HepG2 (cell line): ENCODE data around the gene APC2. TPM values are rescaled to one million over a fixed set of nuclear protein-coding genes. Genes with fewer than 3 reads are reported as not detected.

ENCODE experiments used
- ATAC-seq: fragments of 200-7000 bp; cut with Tn5 transposase; 3 replicates; pipeline ENCODE4 v1.9.1; 2020; ENCODE audit warnings: mild to moderate bottlenecking, moderate library complexity
- BruUV-seq: library from RNA; stranded (reverse); fragments of 400-500 nt; replicated peaks from 2 replicates; lab custom pipeline; 2021; lab: Mats Ljungman, UMichigan
- CTCF ChIA-PET: fragments of 300-600 bp; formaldehyde crosslinking; extraction: SDS; loops from one replicate; lab custom pipeline; 2021; ENCODE audit warnings: low total read pairs, inconsistent platforms, low intra/inter-chr PET ratio; lab: Yijun Ruan, JAX
- POLR2A ChIA-PET: fragments of 350-600 bp; sonication (Branson Sonifier 250); formaldehyde crosslinking; loops from one replicate; lab custom pipeline; 2020; ENCODE audit warnings: antibody characterized with exemption, inconsistent platforms; lab: Yijun Ruan, JAX
- DNase-seq: peaks from one replicate; pipeline ENCODE4 v3.0.0-alpha.2; 2015; ENCODE audit warnings: low spot score
- FAIRE-seq: peaks from 3 replicates; lab custom pipeline; 2011; peaks lifted over from hg19 to GRCh38; lab: Jason Lieb, UNC
- H2AFZ ChIP-seq: one replicate; pipeline ENCODE4 v1.6.1; 2011; ENCODE audit warnings: low read length, inconsistent platforms
- H3K27ac ChIP-seq: fragments of 300-600 bp; 3 replicates; pipeline ENCODE4 v1.8.0; 2011; ENCODE audit warnings: mixed run types, mild to moderate bottlenecking, mixed read lengths, low read length, inconsistent platforms; ENCODE audit not compliant: insufficient read depth; ENCODE audit errors: extremely low read length
- H3K27me3 ChIP-seq, 2 experiments: fragments of 200-600 bp in 1 of 2; 2 replicates in 1 of 2; 3 replicates in 1 of 2; pipeline versions ENCODE4 v1.6.0 to v1.8.0; 2011; ENCODE audit warnings: low read length in 2 of 2, mild to moderate bottlenecking in 2 of 2, moderate library complexity in 2 of 2, inconsistent platforms in 1 of 2; ENCODE audit not compliant: insufficient read depth in 2 of 2, control insufficient read depth in 1 of 2
- H3K36me3 ChIP-seq, 2 experiments: fragments of 200-600 bp in 1 of 2; replicated peaks in 1 of 2; 2 replicates in 1 of 2; 3 replicates in 1 of 2; pipeline versions ENCODE4 v1.5.1 to v1.8.0; 2011; ENCODE audit warnings: low read length in 2 of 2, inconsistent platforms in 1 of 2; ENCODE audit not compliant: insufficient read depth in 2 of 2, control insufficient read depth in 1 of 2
- H3K4me1 ChIP-seq: 2 replicates; pipeline ENCODE4 v1.5.1; 2012; ENCODE audit warnings: low read length, inconsistent platforms; ENCODE audit not compliant: insufficient read depth
- H3K4me2 ChIP-seq: 2 replicates; pipeline ENCODE4 v1.6.0; 2011; ENCODE audit warnings: low read depth, low read length, inconsistent platforms
- H3K4me3 ChIP-seq, 3 experiments: fragments of 200-600 bp in 1 of 3; sonication (generic), shearing (Covaris generic) in 1 of 3; replicated peaks in 1 of 3; 2 replicates each; pipeline ENCODE4 v1.5.1; 2011 to 2016; ENCODE audit warnings: low read length in 3 of 3, inconsistent platforms in 2 of 3, low read depth in 2 of 3, mild to moderate bottlenecking in 2 of 3, control low read depth in 1 of 3, mixed read lengths in 1 of 3; ENCODE audit not compliant: insufficient read depth in 1 of 3
- H3K79me2 ChIP-seq: one replicate; pipeline ENCODE4 v1.6.1; 2011; ENCODE audit warnings: low read length, inconsistent platforms; ENCODE audit not compliant: insufficient read depth
- H3K9ac ChIP-seq: 2 replicates; pipeline ENCODE4 v1.6.0; 2011; ENCODE audit warnings: mild to moderate bottlenecking, low read depth, low read length, inconsistent platforms; ENCODE audit not compliant: insufficient read depth
- H3K9me3 ChIP-seq: 2 replicates; pipeline ENCODE4 v1.5.1; 2012; ENCODE audit warnings: mild to moderate bottlenecking, low read length
- H4K20me1 ChIP-seq: 2 replicates; pipeline ENCODE4 v1.6.0; 2011; ENCODE audit warnings: inconsistent platforms, mild to moderate bottlenecking, low read length, moderate library complexity; ENCODE audit not compliant: insufficient read depth
- KDM4B ChIP-seq: sonication (generic); formaldehyde crosslinking; IDR thresholded peaks from 2 replicates; pipeline ENCODE4 v1.4.0; 2020; ENCODE audit warnings: missing genetic modification reagents
- PHF5A ChIP-seq: IDR thresholded peaks from one replicate; pipeline ENCODE4 v1.6.1; 2018; ENCODE audit warnings: low read depth, missing genetic modification reagents; ENCODE audit not compliant: unreplicated experiment
- ZFP90 ChIP-seq: sonication (generic); formaldehyde crosslinking; IDR thresholded peaks from 2 replicates; pipeline ENCODE4 v1.8.0; 2022; ENCODE audit warnings: missing genetic modification reagents, mild to moderate bottlenecking, inconsistent platforms, borderline replicate concordance
- ZMAT3 ChIP-seq: sonication (generic); formaldehyde crosslinking; conservative IDR thresholded peaks from 2 replicates; pipeline ENCODE4 v1.7.0; 2021; ENCODE audit warnings: missing genetic modification reagents
- ZNF543 ChIP-seq: sonication (generic); formaldehyde crosslinking; IDR thresholded peaks from 2 replicates; pipeline ENCODE4 v1.4.0; 2020; ENCODE audit warnings: mild to moderate bottlenecking, missing genetic modification reagents
- WGBS: methylation state at CpG from one replicate; pipeline ENCODE4 v1.1.6; 2017; ENCODE audit warnings: low lambda C conversion rate; 5-methylcytosine and 5-hydroxymethylcytosine counted together
- in situ Hi-C: cut with HindIII; loops from 2 replicates; pipeline ENCODE4 v1.10.0; 2017; ENCODE audit warnings: low pct_unique_long_range_greater_than_20kb; ENCODE audit not compliant: extremely low pct_ligation_motif_present
- intact Hi-C: fragments of 100-400 bp; cut with micrococcal nuclease; formaldehyde crosslinking; loops from one replicate; pipeline ENCODE4 v1.10.0; 2022; ENCODE audit not compliant: unreplicated experiment
- polyA plus RNA-seq, 8 experiments: library from polyadenylated mRNA; depleted of rRNA in 3 of 8; stranded (reverse) in 7 of 8; unstranded in 1 of 8; fragments of >200 nt; fragmentation: Illumina TruSeq in 4 of 8; extraction: Trizol in 4 of 8; gene quantifications; 2 replicates each; pipeline versions ENCODE4 v1.2.1 to v1.2.3, GENCODE V29; 2011 to 2016; ENCODE audit warnings: low read depth in 4 of 8, missing spikeins in 1 of 8, mixed read lengths in 1 of 8; ENCODE audit not compliant: insufficient read depth in 1 of 8
- total RNA-seq, 5 experiments: library from RNA; depleted of rRNA; stranded (reverse); fragments of >200 nt; fragmentation: Illumina TruSeq; extraction: Trizol; gene quantifications; 2 replicates each; pipeline ENCODE4 v1.2.3, GENCODE V29; 2016; ENCODE audit warnings: low read depth in 1 of 5
- TF ChIP-seq, protein P1 (sequence below): sonication (generic); formaldehyde crosslinking; IDR thresholded peaks from 2 replicates; pipeline ENCODE4 v1.5.0; 2020; ENCODE audit warnings: missing genetic modification reagents

Gene APC2
- total and polyA plus RNA-seq, 2 of the 13 experiments (the other 11 are each of a cell fraction or from before 2014, with no cell fraction given): 0.08 to 0.22 TPM

DNA sequence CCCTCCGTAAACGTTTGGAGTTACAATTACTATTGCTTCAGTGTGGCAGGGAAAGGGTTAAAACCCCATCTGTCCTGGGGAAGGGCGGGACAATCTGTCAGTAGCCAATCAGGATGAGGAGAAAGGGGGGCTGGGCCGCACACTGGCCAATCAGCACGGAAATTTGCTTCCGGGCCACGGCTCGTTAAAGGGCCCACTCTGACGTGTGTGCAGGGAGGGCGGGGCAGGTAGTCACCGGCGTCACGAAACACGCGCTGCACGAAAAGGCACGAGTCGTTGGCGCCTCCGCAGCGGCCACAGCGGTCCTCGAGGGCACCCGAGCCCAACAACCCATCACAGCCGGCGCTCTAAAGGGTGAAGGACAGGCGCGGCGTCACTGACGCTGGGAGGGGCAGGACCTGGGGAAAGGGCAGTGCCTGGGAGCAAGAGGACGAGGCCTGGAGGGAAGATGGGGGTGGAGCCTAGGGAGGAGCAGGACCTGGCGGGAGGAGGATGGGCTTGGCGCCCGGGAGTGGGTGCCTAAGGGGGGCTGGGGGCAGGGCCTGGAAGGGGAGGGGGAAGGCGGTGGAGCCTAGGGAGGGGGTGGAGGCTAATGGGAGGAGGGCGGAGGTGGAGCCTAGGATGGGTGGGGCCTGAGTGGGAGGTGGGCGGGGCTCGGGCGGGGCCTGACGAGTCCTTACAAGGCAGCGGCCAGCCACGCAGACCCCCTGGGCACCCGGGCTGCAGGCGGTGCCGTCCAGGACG lies 58.0 kb downstream of the APC2 start (continued):
- TF ChIP-seq, protein P1, sequence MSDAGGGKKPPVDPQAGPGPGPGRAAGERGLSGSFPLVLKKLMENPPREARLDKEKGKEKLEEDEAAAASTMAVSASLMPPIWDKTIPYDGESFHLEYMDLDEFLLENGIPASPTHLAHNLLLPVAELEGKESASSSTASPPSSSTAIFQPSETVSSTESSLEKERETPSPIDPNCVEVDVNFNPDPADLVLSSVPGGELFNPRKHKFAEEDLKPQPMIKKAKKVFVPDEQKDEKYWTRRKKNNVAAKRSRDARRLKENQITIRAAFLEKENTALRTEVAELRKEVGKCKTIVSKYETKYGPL (CRISPR knock-in tag): no peak
- no peak for TF ChIP-seq ZNF543 (CRISPR knock-in tag)
- TF ChIP-seq KDM4B (CRISPR knock-in tag): no peak

DNA sequence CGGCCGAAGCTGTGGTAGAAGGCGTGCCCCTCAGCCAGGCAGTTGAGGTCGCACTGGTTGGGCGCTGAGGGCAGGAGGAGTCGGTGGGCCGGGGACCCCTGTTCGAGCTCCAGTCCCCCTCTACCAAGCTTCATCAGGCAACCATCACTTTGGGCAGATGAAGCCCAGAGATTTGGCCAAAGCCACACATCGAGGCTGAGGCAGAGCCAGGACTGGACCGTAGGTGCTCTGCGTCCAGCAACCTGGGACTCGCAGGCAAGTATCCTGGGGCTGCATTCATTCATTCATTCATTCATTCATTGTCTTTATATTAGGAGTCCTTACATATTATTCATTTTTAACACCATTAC lies 58.6 kb downstream of the APC2 start:
- no peak overlapping the region for H3K4me3 ChIP-seq
- H3K27me3 ChIP-seq: no peaks in the 10 kb centered on the region
- no peak overlapping the region for H3K27ac ChIP-seq
- H3K4me1 ChIP-seq: peaks cover 34% of the 10 kb centered on the region
- ChIA-PET POLR2A (interaction anchor here (2.1 kb wide), 1 partner anchor 16 kb away, joined by 8 read pairs; no protein-coding TSS in a partner anchor), CTCF (no interaction called here)
- H3K9ac ChIP-seq: no peak overlapping the region
- no peaks in the 10 kb centered on the region for H3K36me3 ChIP-seq
- in situ Hi-C loops (no loop called here), intact Hi-C loops (no loop called here)
- H3K79me2 ChIP-seq: no peaks in the 10 kb centered on the region
- FAIRE-seq: no peak
- TF ChIP-seq PHF5A (CRISPR knock-in tag) (no peak), ZFP90 (CRISPR knock-in tag) (peak; percentile 98), ZMAT3 (no peak)
- DNase-seq: no peak
- WGBS: 74% methylated on average over 4 of the region's 12 CpGs
- no peak overlapping the region for H2AFZ ChIP-seq
- no peaks in the 10 kb centered on the region for H3K9me3 ChIP-seq
- no peak overlapping the region for H3K4me2 ChIP-seq
- no peaks in the 10 kb centered on the region for H4K20me1 ChIP-seq
- no peak for ATAC-seq
- no TSS peak for BruUV-seq
